ENCODE data around the gene DNAJA3.

DNA sequence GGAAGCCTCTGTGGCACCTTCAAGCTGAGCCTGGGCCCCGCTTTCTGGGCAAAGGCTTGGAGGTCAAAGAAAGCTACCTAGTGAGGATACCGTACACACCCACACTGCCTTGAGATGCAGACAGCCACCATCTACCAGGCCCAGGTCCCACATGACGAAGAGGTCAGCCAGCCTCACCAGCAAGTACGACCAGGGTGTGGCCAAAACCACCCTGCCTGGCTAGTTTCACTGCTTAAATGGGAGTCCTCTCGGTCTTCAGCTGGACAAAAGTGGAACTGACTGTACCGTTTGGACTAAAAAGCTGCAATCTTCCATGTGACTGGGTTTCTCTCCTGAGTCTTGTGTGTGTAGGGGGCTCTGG, 32.4 kb upstream of the DNAJA3 start:
- no peak for TF ChIP-seq POLR2A (IDR thresholded peaks at IDR 0.05)
- TF ChIP-seq, protein P1, sequence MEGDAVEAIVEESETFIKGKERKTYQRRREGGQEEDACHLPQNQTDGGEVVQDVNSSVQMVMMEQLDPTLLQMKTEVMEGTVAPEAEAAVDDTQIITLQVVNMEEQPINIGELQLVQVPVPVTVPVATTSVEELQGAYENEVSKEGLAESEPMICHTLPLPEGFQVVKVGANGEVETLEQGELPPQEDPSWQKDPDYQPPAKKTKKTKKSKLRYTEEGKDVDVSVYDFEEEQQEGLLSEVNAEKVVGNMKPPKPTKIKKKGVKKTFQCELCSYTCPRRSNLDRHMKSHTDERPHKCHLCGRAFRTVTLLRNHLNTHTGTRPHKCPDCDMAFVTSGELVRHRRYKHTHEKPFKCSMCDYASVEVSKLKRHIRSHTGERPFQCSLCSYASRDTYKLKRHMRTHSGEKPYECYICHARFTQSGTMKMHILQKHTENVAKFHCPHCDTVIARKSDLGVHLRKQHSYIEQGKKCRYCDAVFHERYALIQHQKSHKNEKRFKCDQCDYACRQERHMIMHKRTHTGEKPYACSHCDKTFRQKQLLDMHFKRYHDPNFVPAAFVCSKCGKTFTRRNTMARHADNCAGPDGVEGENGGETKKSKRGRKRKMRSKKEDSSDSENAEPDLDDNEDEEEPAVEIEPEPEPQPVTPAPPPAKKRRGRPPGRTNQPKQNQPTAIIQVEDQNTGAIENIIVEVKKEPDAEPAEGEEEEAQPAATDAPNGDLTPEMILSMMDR (IDR thresholded peaks at IDR 0.05): no peak

All from upper lobe of left lung (tissue), 4 donors.